H1 (cell line): ENCODE data around the gene CORO1C.

Source experiments
- CTCF ChIP-seq, 3 experiments: IDR thresholded peaks; 1 replicate in 2 of 3; 2 replicates in 1 of 3; pipeline versions ENCODE4 v1.5.1 to v1.6.1; 2011; ENCODE audit warnings: low read length in 3 of 3, mild to moderate bottlenecking in 3 of 3, inconsistent platforms in 2 of 3, low read depth in 1 of 3, moderate library complexity in 1 of 3; ENCODE audit not compliant: insufficient read depth in 1 of 3; ENCODE audit errors: control extremely low read depth in 1 of 3
- JUN ChIP-seq: IDR thresholded peaks from 2 replicates; pipeline ENCODE4 v1.6.1; 2011; ENCODE audit warnings: low read depth, mild to moderate bottlenecking, improper control_type of control experiment, low read length
- POLR2A ChIP-seq, 2 experiments: IDR thresholded peaks; 1 replicate in 1 of 2; 2 replicates in 1 of 2; pipeline ENCODE4 v1.6.1; 2011; ENCODE audit warnings: low read depth in 2 of 2, low read length in 2 of 2, mild to moderate bottlenecking in 2 of 2; ENCODE audit errors: control extremely low read depth in 1 of 2
- RAD21 ChIP-seq, 2 experiments: IDR thresholded peaks in 1 of 2; conservative IDR thresholded peaks in 1 of 2; 2 replicates each; pipeline ENCODE4 v1.6.1; 2011; ENCODE audit warnings: low read depth in 2 of 2, low read length in 2 of 2, improper control_type of control experiment in 1 of 2, inconsistent platforms in 1 of 2, mild to moderate bottlenecking in 1 of 2, moderate library complexity in 1 of 2

GRCh38 chr12:108623577-108623976, 107.7 kb downstream of the CORO1C start:
- TF ChIP-seq POLR2A (IDR thresholded peaks at IDR 0.05; ENCODE audit: control extremely low read depth in 1 of 2, low read depth in 2 of 2, low read length in 2 of 2), result no peak
- no peak for TF ChIP-seq CTCF (IDR thresholded peaks at IDR 0.05; ENCODE audit: control extremely low read depth in 1 of 3, insufficient read depth in 1 of 3, low read depth in 1 of 3, low read length in 3 of 3)
- TF ChIP-seq JUN, result no peak
- no peak for TF ChIP-seq RAD21 (IDR thresholded peaks at IDR 0.05 in 1 of 2, conservative IDR thresholded peaks at IDR 0.05 in 1 of 2; ENCODE audit: low read depth in 2 of 2, low read length in 2 of 2)
